ENCODE results near the gene CELF2. TPM values are rescaled to one million over a fixed set of nuclear protein-coding genes. Genes with fewer than 3 reads are reported as not detected.
A peak's percentile ranks its signal among the peaks of the same experiment; 100 is the strongest.

CELF2 gene
- total RNA-seq, 1 donor from 2014 or later, result 77.6 TPM

GRCh38 chr10:11299125-11299524 lies 281.5 kb downstream of the CELF2 start:
- peak overlapping the region; percentile 35 for H3K4me3 Mint-ChIP-seq
- peak; percentile 33 for DNase-seq (ENCODE audit: low read depth, low spot score)
- no peak for TF ChIP-seq CTCF (conservative IDR thresholded peaks at IDR 0.05)
- peaks cover 48% of the 10 kb centered on the region for H3K36me3 Mint-ChIP-seq (ENCODE audit: low read depth)
- H3K27ac Mint-ChIP-seq (ENCODE audit: unreplicated experiment), result peak overlapping the region; percentile 38
- H3K27me3 Mint-ChIP-seq (ENCODE audit: low read depth), result no peaks in the 10 kb centered on the region
- H3K4me1 Mint-ChIP-seq, result peaks cover 70% of the 10 kb centered on the region
- no peaks in the 10 kb centered on the region for H3K9me3 Mint-ChIP-seq

GRCh38 chr10:11300026-11300425 lies 282.4 kb downstream of the CELF2 start:
- Mint-ChIP-seq H3K27me3 (ENCODE audit: low read depth) (no peaks in the 10 kb centered on the region), H3K4me1 (peaks cover 70% of the 10 kb centered on the region), H3K9me3 (no peaks in the 10 kb centered on the region), H3K27ac (ENCODE audit: unreplicated experiment) (peak overlapping the region; percentile 38), H3K4me3 (no peak overlapping the region), H3K36me3 (ENCODE audit: low read depth) (peaks cover 53% of the 10 kb centered on the region)
- DNase-seq (ENCODE audit: low read depth, low spot score), result no peak
- no peak for TF ChIP-seq CTCF (conservative IDR thresholded peaks at IDR 0.05)

DNA sequence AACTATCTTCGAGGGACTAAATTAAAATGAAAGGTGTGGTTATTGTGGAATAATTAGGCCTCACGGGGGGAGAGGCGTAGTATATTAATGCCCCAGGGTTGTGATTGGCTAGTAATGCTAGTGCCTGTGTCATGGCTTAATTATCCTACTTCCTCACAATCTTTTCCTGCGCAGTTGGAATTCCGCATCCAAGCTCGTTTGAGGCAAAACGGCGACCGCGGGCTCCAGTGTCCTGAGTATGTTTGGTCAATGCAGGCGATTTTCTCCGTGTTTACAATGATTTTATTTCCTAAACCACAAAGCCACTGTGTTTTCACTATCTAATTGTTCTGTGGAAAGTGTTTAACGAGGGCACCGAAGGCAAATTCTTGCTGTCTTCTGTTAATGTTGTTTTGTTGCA lies 282.9 kb downstream of the CELF2 start:
- peak overlapping the region; percentile 28 for H3K27ac Mint-ChIP-seq (ENCODE audit: unreplicated experiment)

DNA sequence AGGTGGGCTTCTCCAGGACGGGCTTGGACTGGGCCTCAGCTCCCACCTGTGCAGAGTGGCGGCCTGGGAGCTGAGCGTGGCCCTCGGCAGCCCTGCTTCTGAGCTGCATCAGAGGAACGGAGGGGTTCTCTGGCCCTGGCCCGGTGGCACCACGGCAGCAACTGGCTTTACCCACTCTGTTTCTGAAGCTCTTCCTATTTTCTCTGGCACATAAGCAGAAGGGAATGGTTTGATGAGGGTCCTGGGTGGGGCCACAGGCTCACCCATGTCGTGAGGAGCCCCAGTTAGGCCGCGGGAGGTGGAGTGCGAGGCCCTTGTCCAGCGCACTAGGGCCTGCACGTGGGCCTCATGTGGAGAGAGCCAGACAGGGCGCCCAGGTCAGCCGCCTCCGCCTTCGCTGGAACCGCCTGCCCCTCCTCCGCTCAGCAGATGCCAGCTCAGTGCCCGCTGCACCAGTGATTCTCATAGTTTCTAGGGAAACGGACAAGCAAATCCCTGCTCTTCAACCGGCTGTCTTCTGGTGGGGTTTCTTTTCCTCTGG lies 284.0 kb downstream of the CELF2 start:
- H3K27me3 Mint-ChIP-seq (ENCODE audit: low read depth), result no peaks in the 10 kb centered on the region
- no peak for DNase-seq (ENCODE audit: low read depth, low spot score)
- no peaks in the 10 kb centered on the region for H3K9me3 Mint-ChIP-seq
- TF ChIP-seq CTCF (conservative IDR thresholded peaks at IDR 0.05), result no peak
- peaks cover 66% of the 10 kb centered on the region for H3K36me3 Mint-ChIP-seq (ENCODE audit: low read depth)
- no peak overlapping the region for H3K4me3 Mint-ChIP-seq
- peaks cover 60% of the 10 kb centered on the region for H3K4me1 Mint-ChIP-seq
- no peak overlapping the region for H3K27ac Mint-ChIP-seq (ENCODE audit: unreplicated experiment)

More for the DNA sequence above, 282.9 kb downstream of the CELF2 start:
- TF ChIP-seq CTCF (conservative IDR thresholded peaks at IDR 0.05), result no peak
- Mint-ChIP-seq H3K4me3 (no peak overlapping the region), H3K9me3 (no peaks in the 10 kb centered on the region), H3K27me3 (ENCODE audit: low read depth) (no peaks in the 10 kb centered on the region), H3K36me3 (ENCODE audit: low read depth) (peaks cover 55% of the 10 kb centered on the region), H3K4me1 (peaks cover 66% of the 10 kb centered on the region)
- no peak for DNase-seq (ENCODE audit: low read depth, low spot score)

- Mint-ChIP-seq H3K27me3 (ENCODE audit: low read depth) (no peaks in the 10 kb centered on the region), H3K36me3 (ENCODE audit: low read depth) (peaks cover 67% of the 10 kb centered on the region), H3K4me3 (no peak overlapping the region), H3K4me1 (peaks cover 56% of the 10 kb centered on the region), H3K27ac (ENCODE audit: unreplicated experiment) (peak overlapping the region; percentile 81), H3K9me3 (peaks cover 3% of the 10 kb centered on the region)
- no peak for DNase-seq (ENCODE audit: low read depth, low spot score)
- no peak for TF ChIP-seq CTCF (conservative IDR thresholded peaks at IDR 0.05)
Measured at GRCh38 chr10:11302181-11302580, 284.5 kb downstream of the CELF2 start.
